Smooth muscle cell (in vitro differentiated cells): Measurements from ENCODE around the gene LPIN1. TPM values are rescaled to one million over a fixed set of nuclear protein-coding genes. Genes with fewer than 3 reads are reported as not detected.
A peak's percentile ranks its signal among the peaks of the same experiment; 100 is the strongest.

ENCODE experiments used
- DNase-seq: peaks from one replicate; lab custom pipeline; 2025; ENCODE audit not compliant: unreplicated experiment; lab: John Stamatoyannopoulos, UW
- H2AFZ ChIP-seq: fragments of 200-600 bp; sonication (generic); 2 replicates; pipeline ENCODE4 v1.6.0; 2016; ENCODE audit warnings: antibody characterized with exemption, low read depth, mild to moderate bottlenecking
- H3F3A ChIP-seq: fragments of 200-600 bp; sonication (generic); 2 replicates; pipeline ENCODE4 v1.6.0; 2017; ENCODE audit warnings: antibody characterized with exemption, low read depth
- H3K27ac ChIP-seq: fragments of 200-600 bp; sonication (generic); 2 replicates; pipeline ENCODE4 v1.5.1; 2016; ENCODE audit warnings: low read depth, mild to moderate bottlenecking
- H3K27me3 ChIP-seq: fragments of 200-600 bp; sonication (generic); 2 replicates; pipeline ENCODE4 v1.6.1; 2016; ENCODE audit warnings: low read depth, mild to moderate bottlenecking
- H3K36me3 ChIP-seq: fragments of 200-600 bp; sonication (generic); 2 replicates; pipeline ENCODE4 v1.5.1; 2016; ENCODE audit warnings: low read depth
- H3K4me1 ChIP-seq: fragments of 200-600 bp; sonication (generic); 2 replicates; pipeline ENCODE4 v1.5.1; 2016; ENCODE audit warnings: low read depth
- H3K4me2 ChIP-seq: fragments of 200-600 bp; sonication (generic); 2 replicates; pipeline ENCODE4 v1.6.0; 2016; ENCODE audit warnings: mild to moderate bottlenecking
- H3K4me3 ChIP-seq: fragments of 200-600 bp; sonication (generic); 2 replicates; pipeline ENCODE4 v1.5.1; 2016; ENCODE audit warnings: mild to moderate bottlenecking
- H3K79me2 ChIP-seq: fragments of 200-600 bp; sonication (generic); 2 replicates; pipeline ENCODE4 v1.6.0; 2016; ENCODE audit warnings: low read depth, mild to moderate bottlenecking
- H3K9ac ChIP-seq: fragments of 200-600 bp; sonication (generic); 2 replicates; pipeline ENCODE4 v1.6.0; 2016; ENCODE audit warnings: low read depth
- H3K9me3 ChIP-seq: fragments of 200-600 bp; sonication (generic); replicated peaks from 2 replicates; pipeline ENCODE4 v1.5.1; 2016; ENCODE audit warnings: low read depth
- H4K20me1 ChIP-seq: fragments of 200-600 bp; sonication (generic); 2 replicates; pipeline ENCODE4 v1.6.0; 2016; ENCODE audit warnings: low read depth
- CTCF ChIP-seq: fragments of 200-600 bp; sonication (generic); IDR thresholded peaks from 2 replicates; pipeline ENCODE4 v1.5.1; 2017; ENCODE audit warnings: borderline replicate concordance, mild to moderate bottlenecking, antibody characterized with exemption; ENCODE audit not compliant: insufficient read depth, poor library complexity, severe bottlenecking
- WGBS: methylation state at CpG from one replicate; pipeline ENCODE4 v1.1.7; 2016; ENCODE audit warnings: low lambda C conversion rate; 5-methylcytosine and 5-hydroxymethylcytosine counted together
- polyA plus RNA-seq: library from polyadenylated mRNA; unstranded; fragments of >200 nt; fragmentation: Nextera tagmentation; extraction: Ambion mirVana; gene quantifications from 2 replicates; pipeline ENCODE4 v1.2.1, GENCODE V29; 2016
- total RNA-seq: library from RNA; depleted of rRNA; stranded (reverse); fragments of >200 nt; gene quantifications from 2 replicates; pipeline ENCODE4 v1.2.3, GENCODE V29; 2014

The LPIN1 gene
- total and polyA plus RNA-seq, 2 experiments from 2014 or later = 13.8 to 17.9 TPM

DNA sequence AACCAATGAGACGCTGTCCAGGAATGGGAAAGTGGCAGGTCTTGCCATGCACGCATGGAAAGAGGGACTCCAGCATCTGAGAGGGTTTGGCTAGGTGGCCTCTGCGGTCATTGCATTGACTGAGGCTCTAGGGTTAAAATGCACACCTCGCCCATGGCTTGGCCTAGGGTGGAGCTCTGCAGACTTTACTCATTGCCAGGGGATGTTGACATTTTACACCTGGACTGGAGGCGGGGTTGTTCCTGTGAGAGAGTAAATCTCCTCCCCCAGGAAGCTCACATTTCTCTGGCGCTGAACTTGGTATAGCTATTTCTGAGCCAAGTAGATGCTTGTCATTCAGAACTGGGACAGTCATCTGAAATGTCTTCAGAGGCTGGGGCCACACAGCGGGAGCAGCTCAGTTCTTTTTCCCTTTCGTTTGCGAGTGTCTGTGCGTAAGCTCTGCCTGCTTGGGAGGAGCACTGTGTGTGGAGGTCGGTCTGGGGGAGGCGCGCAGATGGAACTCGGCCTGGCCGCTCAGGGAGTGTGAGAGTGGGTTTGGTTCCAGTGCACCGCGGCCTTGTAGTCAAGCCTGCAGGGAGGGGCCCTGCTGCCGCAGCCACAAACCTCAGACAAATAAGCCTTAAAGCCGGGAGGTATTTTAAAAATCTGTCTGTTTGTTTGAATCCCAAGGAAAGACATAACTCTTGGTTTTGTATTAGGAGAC lies 76.5 kb downstream of the LPIN1 start:
- Histone ChIP-seq H2AFZ (no peak overlapping the region), H3K36me3 (no peaks in the 10 kb centered on the region), H3K27me3 (no peaks in the 10 kb centered on the region), H3F3A (peaks cover 20% of the 10 kb centered on the region), H3K9ac (no peak overlapping the region), H3K4me2 (peak overlapping the region; percentile 75), H4K20me1 (no peaks in the 10 kb centered on the region), H3K27ac (peak overlapping the region; percentile 56), H3K4me1 (peaks cover 4% of the 10 kb centered on the region), H3K79me2 (no peaks in the 10 kb centered on the region), H3K4me3 (no peak overlapping the region), H3K9me3 (no peaks in the 10 kb centered on the region)
- DNase-seq = no peak
- WGBS = 50% methylated on average over 19 of the region's 19 CpGs
- TF ChIP-seq CTCF = no peak

DNA sequence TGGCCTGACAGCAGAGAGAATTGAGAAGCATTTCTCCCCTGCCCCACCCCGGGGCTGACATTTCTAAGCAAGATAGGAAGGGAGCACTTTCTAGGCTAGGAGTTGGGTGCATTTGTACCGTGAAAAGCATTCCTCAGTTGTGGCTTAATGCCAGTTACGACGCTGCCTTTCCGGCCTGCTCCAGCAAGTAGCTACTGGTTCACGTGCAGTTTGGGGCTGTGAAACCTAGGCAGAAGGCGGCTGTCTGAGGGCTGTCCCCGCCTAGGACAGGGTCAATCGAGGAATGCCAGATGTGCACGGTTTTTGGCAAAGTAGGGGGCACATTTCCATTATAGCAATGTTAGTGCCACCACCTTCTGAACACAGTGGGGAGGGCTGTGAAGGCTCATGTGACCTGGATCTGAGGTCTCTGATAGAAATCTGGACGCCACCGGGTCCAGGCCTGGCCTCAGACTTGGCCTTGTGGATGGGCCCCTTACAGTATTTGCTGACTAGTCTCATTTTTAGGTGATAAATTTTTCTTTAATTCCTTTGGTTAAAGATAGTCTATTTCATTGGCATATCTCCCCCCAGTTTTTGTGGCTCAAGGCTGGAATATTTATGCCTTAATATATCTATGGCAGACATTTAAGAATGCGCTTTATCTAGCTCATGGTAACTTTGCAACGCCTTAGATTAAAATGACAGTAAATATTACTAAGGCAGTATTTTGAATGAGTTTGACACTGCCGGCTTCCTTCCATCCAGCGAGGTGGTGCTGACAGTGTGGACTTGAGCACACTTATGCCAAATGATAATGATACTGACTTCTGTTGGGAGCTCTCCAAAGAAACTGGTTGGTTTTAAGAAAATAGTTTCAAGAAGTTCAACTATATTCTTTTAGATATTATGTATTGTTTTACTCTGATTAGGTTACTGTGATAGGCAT lies 78.7 kb downstream of the LPIN1 start:
- Histone ChIP-seq H3K9ac (no peak overlapping the region), H2AFZ (no peak overlapping the region), H4K20me1 (no peaks in the 10 kb centered on the region), H3K4me2 (peak overlapping the region; percentile 48), H3F3A (peaks cover 16% of the 10 kb centered on the region), H3K9me3 (no peaks in the 10 kb centered on the region), H3K27me3 (no peaks in the 10 kb centered on the region), H3K36me3 (no peaks in the 10 kb centered on the region), H3K79me2 (no peaks in the 10 kb centered on the region), H3K4me1 (peaks cover 17% of the 10 kb centered on the region), H3K27ac (no peak overlapping the region), H3K4me3 (no peak overlapping the region)
- no peak for TF ChIP-seq CTCF
- DNase-seq = no peak
- WGBS = 76% methylated on average over 16 of the region's 16 CpGs

DNA sequence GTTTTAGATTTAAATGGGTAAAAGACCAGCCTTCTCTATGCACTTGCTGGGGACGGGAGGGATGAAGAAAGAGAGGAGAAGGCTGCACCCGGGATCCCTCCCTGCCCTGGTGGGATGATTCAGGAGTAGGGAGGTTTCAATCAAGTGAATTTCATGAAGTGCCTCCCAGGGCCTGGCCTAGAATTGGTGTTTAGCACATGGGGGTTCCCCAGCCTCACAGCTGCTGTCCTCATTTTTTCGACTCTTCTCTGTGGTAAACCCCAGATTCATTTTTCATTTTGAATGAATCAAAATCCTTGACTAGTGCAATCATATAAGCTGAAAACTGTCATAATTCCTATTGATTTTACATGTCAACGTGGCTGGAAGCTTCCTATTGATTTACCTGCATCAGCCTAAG lies 81.1 kb downstream of the LPIN1 start:
- Histone ChIP-seq H3K36me3 (no peaks in the 10 kb centered on the region), H4K20me1 (no peaks in the 10 kb centered on the region), H3K9ac (no peak overlapping the region), H3K79me2 (no peaks in the 10 kb centered on the region), H3K27ac (no peak overlapping the region), H3K4me1 (peaks cover 24% of the 10 kb centered on the region), H3K9me3 (no peaks in the 10 kb centered on the region), H2AFZ (no peak overlapping the region), H3K4me2 (no peak overlapping the region), H3K4me3 (no peak overlapping the region), H3F3A (peaks cover 24% of the 10 kb centered on the region), H3K27me3 (no peaks in the 10 kb centered on the region)
- no peak for DNase-seq
- 94% methylated on average over 4 of the region's 4 CpGs for WGBS
- TF ChIP-seq CTCF = no peak
